Measurements from ENCODE around the gene ARF5.
A peak's percentile ranks its signal among the peaks of the same experiment; 100 is the strongest.

ARF5 gene

DNA sequence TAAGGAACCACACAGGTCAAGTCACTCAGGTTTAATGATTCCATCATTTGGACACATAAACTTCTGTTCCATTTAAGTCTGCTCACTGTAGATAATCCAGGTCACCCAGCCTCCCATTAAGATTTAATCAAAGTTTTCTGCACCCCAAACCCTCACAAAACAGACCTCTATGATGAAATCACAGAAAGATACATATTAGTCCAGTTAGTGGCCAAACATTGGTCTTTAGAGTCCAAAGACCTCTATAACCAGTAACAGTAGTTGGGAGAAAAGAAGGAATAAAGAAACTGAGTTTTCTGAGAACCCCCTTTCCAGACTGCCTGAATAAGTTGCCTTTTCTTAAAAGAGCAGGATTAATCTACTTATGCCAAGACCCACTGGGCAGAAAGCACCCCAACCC lies 7.6 kb upstream of the ARF5 start:
- Histone ChIP-seq H3K27ac (no peak overlapping the region), H3K4me3 (no peak overlapping the region)
- TF ChIP-seq, protein P1, sequence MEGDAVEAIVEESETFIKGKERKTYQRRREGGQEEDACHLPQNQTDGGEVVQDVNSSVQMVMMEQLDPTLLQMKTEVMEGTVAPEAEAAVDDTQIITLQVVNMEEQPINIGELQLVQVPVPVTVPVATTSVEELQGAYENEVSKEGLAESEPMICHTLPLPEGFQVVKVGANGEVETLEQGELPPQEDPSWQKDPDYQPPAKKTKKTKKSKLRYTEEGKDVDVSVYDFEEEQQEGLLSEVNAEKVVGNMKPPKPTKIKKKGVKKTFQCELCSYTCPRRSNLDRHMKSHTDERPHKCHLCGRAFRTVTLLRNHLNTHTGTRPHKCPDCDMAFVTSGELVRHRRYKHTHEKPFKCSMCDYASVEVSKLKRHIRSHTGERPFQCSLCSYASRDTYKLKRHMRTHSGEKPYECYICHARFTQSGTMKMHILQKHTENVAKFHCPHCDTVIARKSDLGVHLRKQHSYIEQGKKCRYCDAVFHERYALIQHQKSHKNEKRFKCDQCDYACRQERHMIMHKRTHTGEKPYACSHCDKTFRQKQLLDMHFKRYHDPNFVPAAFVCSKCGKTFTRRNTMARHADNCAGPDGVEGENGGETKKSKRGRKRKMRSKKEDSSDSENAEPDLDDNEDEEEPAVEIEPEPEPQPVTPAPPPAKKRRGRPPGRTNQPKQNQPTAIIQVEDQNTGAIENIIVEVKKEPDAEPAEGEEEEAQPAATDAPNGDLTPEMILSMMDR (IDR thresholded peaks at IDR 0.05): no peak
- DNase-seq (ENCODE audit: low spot score): no peak

DNA sequence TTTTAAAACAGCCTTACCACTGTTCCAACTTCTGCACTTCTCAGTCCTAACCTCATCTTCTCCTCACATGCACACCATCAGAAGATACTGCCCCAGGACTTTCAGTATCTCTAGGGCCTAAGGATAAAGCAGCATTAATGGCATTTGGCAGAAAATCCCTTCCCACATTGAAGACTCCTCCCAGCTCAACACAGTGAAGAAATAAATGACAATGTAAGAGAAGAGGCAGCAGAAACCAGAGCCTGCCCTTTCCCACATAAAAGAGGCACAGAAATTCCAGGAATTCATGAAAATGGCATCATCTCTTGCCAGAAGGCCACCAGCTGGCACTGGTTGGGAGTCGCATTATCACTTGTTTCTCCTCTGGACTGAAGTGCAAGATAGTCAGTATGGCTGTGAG lies 6.5 kb upstream of the ARF5 start:
- TF ChIP-seq, protein P1 (IDR thresholded peaks at IDR 0.05): no peak
- DNase-seq (ENCODE audit: low spot score): no peak
- H3K4me3 ChIP-seq: no peak overlapping the region
- H3K27ac ChIP-seq: no peak overlapping the region

DNA sequence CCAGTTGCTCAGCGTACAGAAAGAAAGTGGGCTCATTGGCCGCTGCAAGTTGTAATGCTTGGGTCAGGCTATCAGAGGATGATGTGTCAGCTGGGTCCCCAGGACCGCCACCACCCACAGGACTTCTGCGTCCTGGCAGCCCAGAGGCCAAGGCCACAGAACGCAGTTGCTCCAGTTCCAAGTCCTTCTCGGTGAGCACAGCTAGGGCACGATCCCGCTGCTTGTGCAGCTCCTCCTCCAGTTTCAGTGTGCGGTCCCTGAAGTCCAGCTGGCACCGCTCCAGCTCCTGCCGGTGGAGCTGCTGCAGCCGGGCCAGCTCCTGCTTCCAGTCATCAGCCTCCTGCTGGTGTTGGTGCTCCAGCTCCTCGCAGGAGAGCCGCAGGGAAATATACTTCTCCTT lies 5.8 kb upstream of the ARF5 start:
- TF ChIP-seq, protein P1 (IDR thresholded peaks at IDR 0.05): no peak
- no peak overlapping the region for H3K27ac ChIP-seq
- no peak for DNase-seq (ENCODE audit: low spot score)
- H3K4me3 ChIP-seq: no peak overlapping the region

DNA sequence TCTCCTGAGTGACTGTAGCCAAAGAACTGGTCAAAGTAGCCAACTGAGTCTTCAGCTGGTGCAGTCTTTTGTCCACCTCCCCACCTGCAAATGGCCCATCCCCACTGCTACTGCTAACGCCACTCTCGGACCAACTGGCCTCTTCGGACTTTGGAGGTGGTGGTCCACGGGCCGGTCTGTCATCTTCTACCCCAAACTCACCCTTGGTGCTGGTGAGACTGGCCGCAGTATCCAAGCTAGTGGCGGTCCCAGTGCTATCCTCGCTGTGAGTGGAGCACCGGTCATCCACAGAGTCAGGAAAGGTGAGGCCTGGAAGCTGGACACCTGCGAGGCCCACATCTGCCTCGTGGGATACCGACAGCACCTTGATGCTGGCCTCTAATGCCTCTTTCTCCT lies 3.6 kb upstream of the ARF5 start:
- TF ChIP-seq, protein P1 (IDR thresholded peaks at IDR 0.05): no peak
- no peak for DNase-seq (ENCODE audit: low spot score)
- peak overlapping the region; percentile 76 to 93 for H3K27ac ChIP-seq
- peak overlapping the region; percentile 93 for H3K4me3 ChIP-seq

DNA sequence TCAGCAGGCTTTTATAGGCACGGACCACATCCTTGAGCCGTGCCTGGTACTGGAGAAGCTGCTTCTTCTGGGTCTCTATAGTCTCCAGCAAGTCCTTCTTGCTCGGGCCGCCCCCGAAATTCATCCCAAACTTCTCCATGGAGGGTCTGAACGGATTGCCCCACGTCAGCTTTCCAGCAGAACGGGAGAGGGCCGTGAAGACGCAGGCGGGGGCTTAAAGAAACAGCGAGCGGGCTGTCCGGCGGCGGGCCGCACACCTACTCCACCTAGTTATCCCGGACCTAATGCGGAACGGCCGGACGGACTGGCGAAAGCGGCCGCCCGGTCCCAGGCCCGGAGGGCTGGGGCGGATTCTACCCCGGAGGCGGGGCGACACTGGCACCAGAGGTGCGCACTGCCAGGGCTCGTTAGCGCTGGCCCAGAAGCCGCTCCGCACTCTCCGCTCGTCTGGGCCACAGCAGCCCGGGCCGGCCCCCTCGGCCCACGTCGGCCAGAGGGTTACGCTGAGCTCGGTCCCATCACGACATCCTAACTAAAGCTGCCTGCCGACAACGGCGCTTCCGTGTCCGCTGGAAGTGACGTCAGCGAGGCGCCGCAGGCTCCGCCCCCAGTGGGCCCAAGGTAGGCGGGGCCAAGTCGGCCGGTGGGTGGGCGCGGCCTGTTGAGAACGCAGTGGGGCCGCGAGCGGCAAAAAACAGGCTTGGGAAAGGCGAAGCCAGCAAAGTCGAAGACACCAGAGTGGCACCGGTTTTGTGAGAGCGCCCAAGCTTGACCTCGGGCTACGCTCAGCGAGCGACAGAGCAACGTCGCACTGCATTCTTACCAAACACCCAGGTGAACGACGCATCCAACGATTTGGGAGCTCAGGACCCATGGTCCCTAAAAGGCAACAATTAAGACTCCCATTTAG lies 2.9 kb upstream of the ARF5 start, which contains the start of gene GCC1:
TSS of gene GCC1 (minus strand) at position 553 of the 910 bp plus-strand sequence. CDS start at position 139, 414 bp downstream.
- Histone ChIP-seq H3K4me3 (peak within 1 kb of the TSS; percentile 93), H3K27ac (peak within 1 kb of the TSS; percentile 76 to 93)
- TF ChIP-seq, protein P1 (IDR thresholded peaks at IDR 0.05): no peak
- peak; percentile 94 for DNase-seq (ENCODE audit: low spot score)

DNA sequence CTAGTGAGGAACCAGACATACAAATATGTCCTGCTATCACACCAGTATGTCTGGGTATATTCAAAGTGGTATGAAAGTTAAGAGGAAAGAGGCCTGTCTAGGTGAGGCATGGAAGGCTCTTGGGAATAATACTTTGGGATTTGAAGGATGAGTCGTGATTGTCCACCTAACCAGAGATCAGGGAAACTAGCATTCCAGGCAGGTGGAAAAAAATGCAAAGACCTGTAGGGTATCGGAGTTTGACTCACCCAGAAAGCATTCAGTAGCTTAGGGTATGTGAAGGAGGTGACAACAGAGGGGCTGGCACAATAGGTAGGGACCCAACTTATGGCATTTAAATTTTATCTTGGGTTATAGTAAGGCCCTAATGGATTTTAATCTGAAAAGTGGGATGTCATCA lies 1.9 kb upstream of the ARF5 start:
- Histone ChIP-seq H3K4me3 (peak overlapping the region; percentile 93), H3K27ac (peak overlapping the region in 1 of 2 donors; percentile 93)
- TF ChIP-seq, protein P1 (IDR thresholded peaks at IDR 0.05): no peak
- DNase-seq (ENCODE audit: low spot score): no peak

DNA sequence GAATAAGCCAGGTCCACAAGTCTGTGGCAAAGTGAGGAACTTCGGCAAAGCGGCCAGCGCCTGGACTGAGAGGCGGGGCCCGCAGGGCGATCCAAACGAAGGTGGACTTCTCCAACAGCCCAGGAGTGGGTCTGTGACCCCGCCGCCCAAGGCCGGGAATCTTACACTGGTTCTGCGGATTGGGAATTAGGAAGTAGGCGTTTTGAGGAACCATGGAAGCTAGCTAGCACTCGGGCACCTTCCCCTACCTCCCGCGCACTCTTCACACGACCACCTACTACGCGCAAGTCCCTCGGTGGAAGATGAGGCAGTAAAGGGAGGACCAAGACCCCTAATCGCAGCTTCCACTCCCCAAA lies 570 bp upstream of the ARF5 start:
- TF ChIP-seq, protein P1 (IDR thresholded peaks at IDR 0.05): no peak
- no peak for DNase-seq (ENCODE audit: low spot score)
- Histone ChIP-seq H3K4me3 (peak overlapping the region; percentile 95), H3K27ac (peak overlapping the region; percentile 86 to 93)
